Mucosa of rectum (tissue), 2 donors: Measurements from ENCODE around the gene GPX4.

ENCODE experiments used
- H3K27ac ChIP-seq, 2 donors: one replicate each; pipeline ENCODE4 v1.7.0; 2013; ENCODE audit warnings: inconsistent platforms in 2 of 2, low read depth in 2 of 2, low read length in 2 of 2
- H3K27me3 ChIP-seq, 2 donors: one replicate each; pipeline ENCODE4 v1.7.0; 2013; ENCODE audit warnings: low read length in 2 of 2; ENCODE audit not compliant: control insufficient read depth in 2 of 2, insufficient read depth in 2 of 2
- H3K36me3 ChIP-seq, 2 donors: one replicate each; pipeline ENCODE4 v1.7.0; 2013; ENCODE audit warnings: low read length in 2 of 2; ENCODE audit not compliant: control insufficient read depth in 2 of 2, insufficient read depth in 2 of 2
- H3K4me1 ChIP-seq, 2 donors: one replicate each; pipeline ENCODE4 v1.7.0; 2013; ENCODE audit warnings: low read length in 2 of 2, mild to moderate bottlenecking in 1 of 2; ENCODE audit not compliant: control insufficient read depth in 2 of 2, insufficient read depth in 2 of 2
- H3K4me3 ChIP-seq, 2 donors: one replicate each; pipeline ENCODE4 v1.7.0; 2013; ENCODE audit warnings: low read length in 2 of 2
- H3K9ac ChIP-seq, 2 donors: one replicate each; pipeline ENCODE4 v1.7.0; 2013; ENCODE audit warnings: low read length in 2 of 2, low read depth in 1 of 2, mild to moderate bottlenecking in 1 of 2
- H3K9me3 ChIP-seq, 2 donors: one replicate each; pipeline ENCODE4 v1.7.0; 2013; ENCODE audit warnings: low read length in 2 of 2; ENCODE audit not compliant: control insufficient read depth in 2 of 2
- donor health status: healthy.
- donor health status: Normal muscosa, but diverticular disease.

The GPX4 gene

DNA sequence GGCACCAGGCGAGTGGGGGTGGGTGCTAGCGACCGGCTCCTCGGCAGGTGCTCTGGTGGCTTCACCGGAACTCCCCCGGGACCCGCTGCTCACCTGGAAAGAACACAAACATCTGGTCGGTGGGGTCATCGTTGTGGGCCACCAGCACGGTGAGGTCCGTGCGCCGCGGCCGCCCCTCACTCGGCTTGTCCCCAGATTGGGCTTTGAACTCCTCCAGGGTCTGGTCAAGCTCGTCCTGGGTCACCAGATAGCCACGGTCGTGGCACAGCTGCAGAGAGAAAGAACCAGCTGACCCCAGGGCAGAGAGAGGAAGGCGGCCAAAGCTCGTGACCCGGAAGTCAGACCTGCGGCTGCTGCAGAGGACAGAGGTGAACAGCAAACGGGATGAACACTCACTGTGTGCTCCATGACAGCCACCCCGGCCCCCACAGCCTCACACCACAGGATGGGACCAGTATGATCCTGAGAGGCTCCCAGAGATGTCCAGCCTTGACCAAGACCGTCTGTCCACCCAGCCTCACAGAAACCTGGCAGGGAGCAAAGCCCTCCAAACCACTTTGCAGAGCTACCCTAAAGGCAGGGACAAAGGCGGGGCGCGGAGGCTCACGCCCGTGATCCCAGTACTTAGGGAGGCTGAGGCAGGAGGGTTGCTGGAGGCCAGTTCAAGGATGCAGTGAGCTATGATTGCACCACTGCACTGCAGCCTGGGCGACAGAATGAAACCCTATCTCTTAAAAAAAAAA is 9.8 kb upstream of the GPX4 start:
- Histone ChIP-seq H3K9me3 (no peaks in the 10 kb centered on the region), H3K9ac (peak overlapping the region; percentile 80 to 90), H3K27me3 (no peaks in the 10 kb centered on the region), H3K4me1 (peaks cover 21 to 26% of the 10 kb centered on the region in 2 donors), H3K4me3 (peak overlapping the region; percentile 73 to 93), H3K27ac (no peak overlapping the region), H3K36me3 (peaks cover 13 to 15% of the 10 kb centered on the region in 2 donors)

DNA sequence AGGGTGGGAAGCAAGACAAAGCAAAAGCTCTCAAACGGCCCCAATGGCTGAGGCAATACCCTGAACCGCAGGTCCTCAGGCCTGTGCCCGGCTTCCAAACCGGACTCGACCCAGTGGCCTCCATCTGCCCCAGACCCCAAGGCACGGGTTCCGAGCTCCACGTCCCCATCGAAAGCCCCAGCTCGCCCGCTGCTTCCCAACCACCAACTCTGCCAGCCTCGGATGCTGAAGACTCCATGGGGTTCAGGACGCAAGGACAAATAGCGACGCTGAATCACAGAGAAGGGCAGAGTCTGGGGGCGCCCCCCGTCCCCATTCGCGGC is 9.2 kb upstream of the GPX4 start:
- Histone ChIP-seq H3K4me1 (peaks cover 22 to 25% of the 10 kb centered on the region in 2 donors), H3K36me3 (peaks cover 9 to 15% of the 10 kb centered on the region in 2 donors), H3K9me3 (no peaks in the 10 kb centered on the region), H3K4me3 (peak overlapping the region; percentile 73 to 93), H3K9ac (peak overlapping the region; percentile 80 to 90), H3K27ac (peak overlapping the region in 1 of 2 donors; percentile 52), H3K27me3 (no peaks in the 10 kb centered on the region)

DNA sequence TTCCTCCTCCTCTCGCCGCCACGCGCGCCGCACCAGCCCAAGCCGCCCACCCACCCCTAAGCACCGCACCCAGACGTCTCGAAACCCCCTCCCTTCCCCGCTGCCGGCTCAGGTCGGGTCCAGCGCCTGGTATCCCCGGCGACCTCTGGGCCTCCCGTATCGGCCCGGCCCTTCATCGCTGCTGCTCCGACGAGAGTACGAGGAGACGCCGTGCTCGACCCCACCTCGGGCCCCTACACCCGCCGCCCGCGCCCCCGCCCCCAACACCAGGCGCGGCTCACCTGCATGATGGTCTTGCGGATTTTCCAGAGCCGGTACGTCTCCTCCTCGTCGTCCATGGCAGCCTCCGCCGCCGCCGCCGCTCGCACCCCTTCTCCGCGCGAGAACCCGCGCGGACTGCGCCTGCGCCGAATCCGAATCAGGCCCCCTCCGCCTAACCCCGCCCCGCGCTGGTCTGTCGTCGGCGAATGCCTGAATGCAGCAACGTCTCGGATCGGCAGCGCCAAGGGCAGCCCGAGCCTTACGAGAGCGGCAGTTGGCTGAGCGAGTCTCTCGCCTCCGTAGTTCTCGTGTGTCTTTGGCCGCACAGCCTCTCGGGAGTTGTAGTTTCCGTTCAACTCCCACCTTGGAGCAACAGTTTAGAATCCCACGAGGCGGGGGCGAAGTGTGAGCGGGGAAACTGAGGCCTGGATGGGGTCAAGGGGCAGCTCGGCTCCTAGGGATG is 8.7 kb upstream of the GPX4 start, which contains the start of gene POLR2E:
Gene POLR2E, minus strand, starts transcription at position 398 of the 724 bp plus-strand sequence. Its CDS starts 60 bp downstream, at position 338.
- Histone ChIP-seq H3K27ac (peak within 1 kb of the TSS; percentile 52 to 63), H3K9ac (peak within 1 kb of the TSS; percentile 80 to 90), H3K27me3 (no peaks in the 10 kb centered on the region), H3K4me3 (peak within 1 kb of the TSS; percentile 73 to 93), H3K36me3 (peaks cover 9 to 15% of the 10 kb centered on the region in 2 donors), H3K9me3 (no peaks in the 10 kb centered on the region), H3K4me1 (peaks cover 22 to 25% of the 10 kb centered on the region in 2 donors)

DNA sequence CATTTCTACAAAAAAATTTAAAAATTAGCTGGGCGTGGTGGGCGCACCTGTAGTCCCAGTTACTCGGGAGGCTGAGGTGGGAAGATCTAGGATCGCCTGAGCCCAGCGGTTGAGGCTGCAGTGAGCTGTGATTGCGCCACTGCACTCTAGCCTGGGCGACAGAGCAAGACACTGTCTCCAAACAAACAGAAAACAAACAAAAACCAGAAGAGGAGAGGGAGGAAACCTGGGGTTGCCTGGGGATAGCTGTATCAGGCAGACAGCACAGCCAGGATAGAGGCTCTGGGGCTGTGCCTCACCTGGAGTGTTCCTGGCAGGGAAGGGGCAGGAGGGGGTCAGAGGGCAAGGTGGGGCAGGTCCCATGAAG is 6.0 kb upstream of the GPX4 start:
- Histone ChIP-seq H3K27me3 (no peaks in the 10 kb centered on the region), H3K36me3 (peaks cover 0 to 2% of the 10 kb centered on the region in 2 donors), H3K9ac (peak overlapping the region in 1 of 2 donors; percentile 33), H3K9me3 (no peaks in the 10 kb centered on the region), H3K4me1 (peaks cover 31 to 40% of the 10 kb centered on the region in 2 donors), H3K27ac (peak overlapping the region; percentile 43 to 47), H3K4me3 (no peak overlapping the region)

DNA sequence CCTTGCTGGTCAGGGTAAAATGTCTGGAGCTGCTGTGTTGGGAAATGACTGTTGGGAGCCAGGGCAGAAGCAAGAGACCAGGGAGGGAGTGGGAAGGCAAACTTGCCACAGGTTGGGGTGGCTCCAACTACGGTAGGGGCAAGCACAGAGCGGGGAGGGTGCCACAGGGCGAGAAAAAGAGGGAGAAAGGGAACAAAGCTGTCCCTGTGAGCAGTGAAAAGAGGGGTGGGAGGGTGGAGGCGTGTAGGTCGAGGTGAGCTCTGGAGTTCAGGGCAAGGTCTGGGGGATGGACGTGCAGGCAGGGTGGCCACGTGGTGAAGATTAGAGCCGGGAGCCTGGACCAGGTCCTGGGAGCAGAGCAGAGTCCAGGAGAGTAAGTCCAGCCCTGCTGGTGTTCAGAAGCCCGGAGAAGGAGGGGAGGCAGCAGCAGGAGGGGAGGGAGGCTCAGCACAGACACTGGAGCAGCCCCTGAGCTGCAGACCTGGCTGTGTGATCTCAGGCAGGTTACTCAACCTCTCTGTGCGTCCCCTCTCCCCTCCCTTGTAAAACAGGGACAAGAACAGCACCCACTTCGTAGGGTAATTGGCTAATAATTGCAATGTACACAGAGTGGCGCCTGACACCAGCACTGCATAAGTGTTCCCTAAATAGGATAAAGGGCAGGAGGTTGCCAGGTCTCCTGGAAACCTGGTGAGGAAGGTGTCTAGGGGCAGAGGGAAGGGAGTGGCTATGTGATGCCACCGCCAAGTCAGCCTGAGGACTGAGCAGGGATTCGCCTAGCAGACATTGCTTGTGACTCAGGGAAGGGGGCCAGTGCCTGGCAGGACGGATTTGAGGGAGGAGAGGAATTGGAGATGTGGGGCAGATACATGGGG is 5.4 kb upstream of the GPX4 start:
- H3K9me3 ChIP-seq = no peaks in the 10 kb centered on the region
- peak overlapping the region in 1 of 2 donors; percentile 48 for H3K9ac ChIP-seq
- peaks cover 0 to 2% of the 10 kb centered on the region in 2 donors for H3K36me3 ChIP-seq
- peak overlapping the region; percentile 43 to 48 for H3K27ac ChIP-seq
- H3K4me1 ChIP-seq = peaks cover 37 to 45% of the 10 kb centered on the region in 2 donors
- H3K4me3 ChIP-seq = peak overlapping the region in 1 of 2 donors; percentile 16
- no peaks in the 10 kb centered on the region for H3K27me3 ChIP-seq

DNA sequence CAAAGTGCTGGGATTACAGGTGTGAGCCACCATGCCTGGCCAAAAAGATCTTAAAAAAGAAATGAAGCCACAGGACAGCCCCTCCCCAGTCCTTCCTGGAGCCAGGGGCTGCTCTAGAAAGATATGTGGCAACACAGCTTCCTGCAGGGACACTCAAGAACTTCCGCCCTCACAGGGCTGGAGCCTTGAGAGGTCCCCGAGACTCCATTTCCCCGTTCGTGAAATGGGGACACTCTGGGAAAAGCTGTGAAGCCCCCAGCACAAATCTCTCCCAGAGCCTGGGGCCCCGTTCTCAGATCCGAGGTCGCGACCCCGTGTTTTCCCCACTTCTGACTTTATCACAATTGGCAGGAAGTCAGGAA is 2.5 kb upstream of the GPX4 start:
- no peaks in the 10 kb centered on the region for H3K9me3 ChIP-seq
- H3K4me3 ChIP-seq = peak overlapping the region in 1 of 2 donors; percentile 22
- H3K36me3 ChIP-seq = no peaks in the 10 kb centered on the region
- peak overlapping the region; percentile 24 to 51 for H3K9ac ChIP-seq
- H3K27ac ChIP-seq = peak overlapping the region; percentile 83 to 99
- no peaks in the 10 kb centered on the region for H3K27me3 ChIP-seq
- peaks cover 32 to 38% of the 10 kb centered on the region in 2 donors for H3K4me1 ChIP-seq

DNA sequence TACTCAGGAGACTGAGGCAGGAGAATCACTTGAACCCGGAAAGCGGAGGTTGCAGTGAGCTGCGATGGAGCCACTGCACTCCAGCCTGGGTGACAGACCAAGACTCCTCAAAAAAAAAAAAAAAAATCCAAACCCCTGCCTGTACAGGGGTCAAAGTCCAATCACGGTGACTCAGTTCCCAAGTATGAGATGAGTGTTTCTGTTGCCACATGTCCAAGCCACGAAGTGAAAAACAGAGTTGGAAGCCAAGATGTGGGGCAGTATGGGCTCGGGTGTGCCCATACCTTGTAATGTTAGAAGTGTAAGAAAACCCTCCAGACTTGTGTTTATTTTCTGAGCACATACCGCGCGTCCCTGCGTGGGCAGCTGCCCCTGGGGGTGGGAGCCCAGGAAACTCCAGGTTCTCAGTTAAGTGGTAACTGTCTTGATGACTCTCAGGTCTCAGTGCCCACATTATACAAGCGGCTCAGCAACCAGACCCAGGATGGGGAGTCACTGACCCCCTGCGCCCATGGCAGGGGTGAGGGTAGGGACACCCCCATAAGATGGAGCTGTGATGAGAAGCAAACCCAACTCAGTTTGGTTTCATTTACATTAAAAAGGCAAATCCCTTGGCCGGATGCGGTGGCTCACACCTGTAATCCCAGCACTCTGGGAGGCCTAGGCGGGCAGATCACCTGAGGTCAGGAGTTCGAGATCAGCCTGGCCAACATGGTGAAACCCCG is 1.2 kb upstream of the GPX4 start:
- Histone ChIP-seq H3K27me3 (no peaks in the 10 kb centered on the region), H3K36me3 (peaks cover 0 to 2% of the 10 kb centered on the region in 2 donors), H3K9me3 (no peaks in the 10 kb centered on the region), H3K9ac (peak overlapping the region; percentile 18 to 32), H3K27ac (peak overlapping the region; percentile 83 to 99), H3K4me3 (no peak overlapping the region), H3K4me1 (peaks cover 35 to 38% of the 10 kb centered on the region in 2 donors)

DNA sequence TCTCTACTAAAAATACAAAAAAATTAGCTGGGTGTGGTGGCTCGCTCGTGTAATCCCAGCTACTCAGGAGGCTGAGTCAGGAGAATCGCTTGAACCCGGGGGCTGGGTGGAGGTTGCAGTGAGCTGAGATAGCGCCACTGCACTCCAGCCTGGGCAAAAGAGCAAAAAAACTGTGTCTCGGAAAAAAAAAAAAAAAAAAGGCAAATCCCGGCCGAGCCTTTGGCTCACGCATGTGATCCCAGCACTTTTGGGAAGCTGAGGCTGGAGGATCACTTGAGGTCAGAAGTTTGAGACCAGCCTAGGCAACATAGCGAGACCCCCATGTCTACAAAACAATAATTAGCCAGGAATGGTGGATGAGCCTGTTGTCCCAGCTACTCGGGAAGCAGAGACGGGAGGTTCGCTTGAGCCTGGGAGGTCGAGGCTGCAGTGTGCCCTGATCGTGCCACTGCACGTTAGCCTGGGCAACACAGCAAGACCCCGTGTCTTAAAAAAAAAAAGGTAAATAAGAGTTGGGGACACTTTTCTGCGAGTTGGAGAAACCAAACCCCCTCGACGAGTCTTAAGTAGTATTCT is 574 bp upstream of the GPX4 start:
- peak overlapping the region; percentile 54 to 68 for H3K9ac ChIP-seq
- H3K27me3 ChIP-seq = no peaks in the 10 kb centered on the region
- peak overlapping the region; percentile 83 to 99 for H3K27ac ChIP-seq
- H3K36me3 ChIP-seq = peaks cover 0 to 2% of the 10 kb centered on the region in 2 donors
- no peaks in the 10 kb centered on the region for H3K9me3 ChIP-seq
- H3K4me3 ChIP-seq = peak overlapping the region; percentile 14 to 74
- H3K4me1 ChIP-seq = peaks cover 33% of the 10 kb centered on the region in 2 donors

DNA sequence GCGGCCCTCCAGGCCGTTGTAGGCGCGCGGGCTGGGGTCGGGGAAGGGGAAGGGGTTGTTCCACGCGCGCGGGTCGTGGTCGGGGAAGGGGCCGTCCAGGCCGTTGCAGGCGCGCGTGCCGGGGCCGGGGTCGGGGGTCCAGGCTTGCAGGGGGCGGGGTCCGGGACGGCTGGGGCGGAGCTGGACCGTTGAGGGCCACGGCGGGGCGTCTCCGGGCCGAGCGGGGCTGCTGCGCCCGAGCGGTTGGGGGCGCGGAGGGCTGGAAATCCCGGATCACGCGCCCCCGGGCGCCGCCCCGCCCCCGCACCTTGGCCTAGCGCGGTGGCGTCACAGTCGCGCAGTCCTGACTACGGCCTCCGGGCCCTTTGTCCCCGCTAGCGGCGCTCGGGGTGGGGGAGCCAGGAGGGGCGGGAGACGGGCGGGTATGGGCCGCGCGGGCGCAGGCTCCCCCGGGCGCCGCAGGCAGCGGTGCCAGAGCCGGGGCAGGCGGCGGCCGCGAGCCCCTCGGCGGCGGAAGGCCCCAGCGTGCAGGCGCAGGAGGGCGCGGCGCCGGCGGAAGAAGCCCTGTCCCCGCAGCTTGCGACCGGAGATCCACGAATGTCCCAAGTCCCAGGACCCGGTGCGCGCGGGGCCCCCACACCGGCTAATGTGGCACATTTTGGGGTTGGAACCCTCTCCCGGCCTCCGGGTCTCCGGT is 665 bp downstream of the GPX4 start:
- peak overlapping the region; percentile 99 for H3K27ac ChIP-seq
- peaks cover 0 to 2% of the 10 kb centered on the region in 2 donors for H3K36me3 ChIP-seq
- H3K4me1 ChIP-seq = peaks cover 24% of the 10 kb centered on the region in 2 donors
- peak overlapping the region; percentile 75 to 90 for H3K9ac ChIP-seq
- no peaks in the 10 kb centered on the region for H3K9me3 ChIP-seq
- no peaks in the 10 kb centered on the region for H3K27me3 ChIP-seq
- H3K4me3 ChIP-seq = peak overlapping the region; percentile 76 to 77
